GM23248 (cell line): ENCODE measurements around the gene MBOAT1. TPM values are rescaled to one million over a fixed set of nuclear protein-coding genes. Genes with fewer than 3 reads are reported as not detected.

Experiments
- DNase-seq: peaks from one replicate; pipeline ENCODE4 v3.0.0-alpha.2; 2015
- H2AFZ ChIP-seq: fragments of 200-600 bp; sonication (generic); 2 replicates; pipeline ENCODE4 v1.6.1; 2016; ENCODE audit warnings: antibody characterized with exemption
- H3F3A ChIP-seq: fragments of 200-600 bp; sonication (generic); 2 replicates; pipeline ENCODE4 v1.6.1; 2016; ENCODE audit warnings: mild to moderate bottlenecking, antibody characterized with exemption, mixed run types; ENCODE audit not compliant: insufficient read depth
- H3K27ac ChIP-seq: fragments of 200-600 bp; sonication (generic); 2 replicates; pipeline ENCODE4 v1.5.1; 2016; ENCODE audit warnings: mild to moderate bottlenecking
- H3K27me3 ChIP-seq: fragments of 200-600 bp; sonication (generic); replicated peaks from 2 replicates; pipeline ENCODE4 v1.6.1; 2016; ENCODE audit warnings: mild to moderate bottlenecking; ENCODE audit not compliant: insufficient read depth
- H3K36me3 ChIP-seq: fragments of 200-600 bp; sonication (generic); 2 replicates; pipeline ENCODE4 v1.6.1; 2016; ENCODE audit warnings: low read depth, mild to moderate bottlenecking
- H3K4me1 ChIP-seq: fragments of 200-600 bp; sonication (generic); 2 replicates; pipeline ENCODE4 v1.6.1; 2016; ENCODE audit warnings: mild to moderate bottlenecking; ENCODE audit not compliant: insufficient read depth
- H3K4me2 ChIP-seq: fragments of 200-600 bp; sonication (generic); one replicate; pipeline ENCODE4 v1.6.1; 2016; ENCODE audit warnings: mild to moderate bottlenecking; ENCODE audit not compliant: unreplicated experiment
- H3K4me3 ChIP-seq: fragments of 200-600 bp; sonication (generic); 2 replicates; pipeline ENCODE4 v1.5.1; 2016; ENCODE audit warnings: mild to moderate bottlenecking
- H3K79me2 ChIP-seq: fragments of 200-600 bp; sonication (generic); 2 replicates; pipeline ENCODE4 v1.6.1; 2016; ENCODE audit warnings: mild to moderate bottlenecking; ENCODE audit not compliant: insufficient read depth
- H3K9ac ChIP-seq: fragments of 200-600 bp; sonication (generic); 2 replicates; pipeline ENCODE4 v1.6.1; 2016; ENCODE audit warnings: mild to moderate bottlenecking
- H3K9me2 ChIP-seq: fragments of 200-600 bp; sonication (generic); 2 replicates; pipeline ENCODE4 v1.6.1; 2016; ENCODE audit warnings: mixed run types, mild to moderate bottlenecking, moderate library complexity; ENCODE audit not compliant: insufficient read depth
- H3K9me3 ChIP-seq: fragments of 200-600 bp; sonication (generic); one replicate; pipeline ENCODE4 v1.6.1; 2017; ENCODE audit warnings: low read depth
- H4K20me1 ChIP-seq: fragments of 200-600 bp; sonication (generic); 2 replicates; pipeline ENCODE4 v1.6.0; 2016; ENCODE audit not compliant: insufficient read depth
- EZH2 ChIP-seq: fragments of 200-600 bp; sonication (generic); IDR thresholded peaks from 2 replicates; pipeline ENCODE4 v1.6.1; 2018; ENCODE audit warnings: antibody characterized with exemption, mild to moderate bottlenecking; ENCODE audit not compliant: insufficient read depth, poor library complexity, severe bottlenecking
- EZH2phosphoT487 ChIP-seq: fragments of 200-600 bp; sonication (generic); IDR thresholded peaks from 2 replicates; pipeline ENCODE4 v1.6.1; 2018; ENCODE audit warnings: antibody characterized with exemption, moderate library complexity, mild to moderate bottlenecking, low read depth; ENCODE audit not compliant: insufficient read depth
- WGBS, 2 experiments: methylation state at CpG; one replicate each; pipeline ENCODE4 v1.1.6; 2015 to 2017; ENCODE audit warnings: low lambda C conversion rate in 2 of 2, low coverage in 1 of 2; ENCODE audit errors: missing lambda C conversion rate in 2 of 2; 5-methylcytosine and 5-hydroxymethylcytosine counted together
- in situ Hi-C: fragments of 300-500 bp; cut with MboI; formaldehyde crosslinking; loops from 2 replicates; pipeline ENCODE4 v1.15.0; 2020
- polyA plus RNA-seq: library from polyadenylated mRNA; unstranded; fragments of >200 nt; fragmentation: Nextera tagmentation; extraction: Ambion mirVana; gene quantifications from 2 replicates; pipeline ENCODE4 v1.2.1, GENCODE V29; 2016
- total RNA-seq: library from RNA; depleted of rRNA; stranded (reverse); fragments of >200 nt; shearing (Covaris generic); gene quantifications from 2 replicates; pipeline ENCODE4 v1.2.3, GENCODE V29; 2014

MBOAT1 gene
- total and polyA plus RNA-seq, 2 experiments from 2014 or later = 1.8 to 4.0 TPM

DNA sequence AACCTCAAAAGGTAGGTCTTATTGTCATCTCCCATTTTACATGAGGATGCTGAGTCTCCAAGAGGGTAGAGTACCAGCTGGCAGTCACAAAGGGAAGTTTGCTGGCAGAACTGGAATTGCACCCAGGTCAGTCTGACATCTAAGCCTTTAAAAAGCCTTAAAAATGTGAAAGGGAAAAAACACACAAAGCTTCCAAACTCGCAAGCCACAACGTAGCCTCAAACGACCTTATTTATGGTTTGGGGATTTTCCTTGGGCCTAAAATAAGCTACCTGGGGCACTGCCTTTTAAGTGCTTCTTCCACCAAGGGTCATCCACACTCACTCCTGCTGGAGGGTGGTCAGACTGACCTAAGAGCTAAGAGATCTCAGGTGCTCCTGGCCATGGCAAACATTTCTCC is 2.1 kb downstream of the MBOAT1 start:
- TF ChIP-seq EZH2 (no peak), EZH2phosphoT487 (no peak)
- in situ Hi-C loops = no loop called here
- Histone ChIP-seq H3K4me1 (peaks cover 5% of the 10 kb centered on the region; the same call in 1 of the 2 replicates), H3K27ac (no peak overlapping the region), H4K20me1 (no peaks in the 10 kb centered on the region), H3K79me2 (0 out of 2 replicates have a peak, but pooled peaks cover 3% of the 10 kb centered on the region), H3K4me2 (no peak overlapping the region), H3K36me3 (no peaks in the 10 kb centered on the region), H3K27me3 (no peaks in the 10 kb centered on the region), H3K9me2 (no peaks in the 10 kb centered on the region), H3F3A (peaks cover 9% of the 10 kb centered on the region), H3K9me3 (no peaks in the 10 kb centered on the region), H3K4me3 (no peak overlapping the region), H2AFZ (no peak overlapping the region), H3K9ac (no peak overlapping the region)
- WGBS, 2 experiments = 57 to 73% methylated on average over 3 of the region's 3 CpGs
- DNase-seq = no peak

DNA sequence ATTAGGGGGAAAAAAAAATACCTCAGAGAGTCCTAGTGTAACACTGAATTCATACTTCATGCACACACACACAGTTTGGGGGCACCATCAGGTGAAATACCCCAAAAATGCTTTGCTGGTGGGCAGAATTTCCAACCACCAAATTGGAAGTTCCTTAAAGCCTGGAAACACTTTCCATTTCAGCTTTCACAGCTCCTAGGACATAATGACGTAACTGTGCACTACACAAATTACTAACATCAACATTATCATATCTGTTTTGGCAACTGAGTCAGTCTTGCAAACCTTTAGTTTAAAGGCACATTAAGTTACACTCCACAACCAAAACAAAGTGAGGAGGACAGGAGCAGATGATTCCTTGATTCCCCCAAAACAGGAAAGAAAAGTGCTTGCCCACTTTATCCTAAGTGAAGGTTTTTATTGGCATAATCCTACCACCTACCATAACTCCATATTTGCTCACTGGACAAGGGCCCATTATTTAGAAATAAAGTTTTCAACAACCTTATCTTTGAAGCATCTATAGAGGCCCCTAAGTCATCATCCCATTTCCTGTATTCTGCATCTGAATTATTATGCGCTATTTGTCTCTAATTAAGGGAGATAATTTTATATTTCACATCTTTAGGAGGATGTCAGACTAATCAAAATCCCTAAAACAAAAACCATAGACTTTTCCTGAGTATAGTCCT is 3.4 kb downstream of the MBOAT1 start:
- DNase-seq = no peak
- no peak overlapping the region for H2AFZ ChIP-seq
- no peak overlapping the region for H3K4me3 ChIP-seq
- H3K9ac ChIP-seq = no peak overlapping the region
- 0 out of 2 replicates have a peak, but pooled peaks cover 3% of the 10 kb centered on the region for H3K79me2 ChIP-seq
- H4K20me1 ChIP-seq = no peaks in the 10 kb centered on the region
- no peaks in the 10 kb centered on the region for H3K9me3 ChIP-seq
- in situ Hi-C loops = no loop called here
- H3K4me1 ChIP-seq = peaks cover 5% of the 10 kb centered on the region; the same call in 1 of the 2 replicates
- H3K27ac ChIP-seq = no peak overlapping the region
- H3K27me3 ChIP-seq = no peaks in the 10 kb centered on the region
- H3K9me2 ChIP-seq = no peaks in the 10 kb centered on the region
- peaks cover 9% of the 10 kb centered on the region for H3F3A ChIP-seq
- H3K4me2 ChIP-seq = no peak overlapping the region
- H3K36me3 ChIP-seq = no peaks in the 10 kb centered on the region
- 75 to 89% methylated on average over 2 of the region's 2 CpGs for WGBS, 2 experiments
- no peak for TF ChIP-seq EZH2phosphoT487
- TF ChIP-seq EZH2 = no peak

DNA sequence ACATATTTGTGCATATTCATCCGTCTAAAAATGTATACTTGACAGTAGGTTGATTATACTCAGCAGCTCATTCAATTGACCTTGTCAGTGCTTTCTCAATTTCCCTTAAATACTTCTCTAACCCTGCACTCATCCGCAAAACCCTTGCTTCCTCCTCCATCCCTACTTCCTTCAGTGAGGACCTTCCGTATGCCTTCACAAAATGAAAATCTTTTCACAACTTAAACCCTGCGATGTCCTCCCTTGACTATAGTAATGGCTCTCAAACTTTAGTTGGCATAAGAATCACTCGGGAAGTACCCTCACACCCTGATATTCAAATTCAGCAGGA is 5.2 kb downstream of the MBOAT1 start:
- H3K4me1 ChIP-seq = peaks cover 6% of the 10 kb centered on the region; the same call in 1 of the 2 replicates
- no peak overlapping the region for H2AFZ ChIP-seq
- H3F3A ChIP-seq = no peaks in the 10 kb centered on the region; the same call in 1 of the 2 replicates
- no peaks in the 10 kb centered on the region for H3K36me3 ChIP-seq
- H3K9ac ChIP-seq = no peak overlapping the region
- no peaks in the 10 kb centered on the region for H4K20me1 ChIP-seq
- TF ChIP-seq EZH2phosphoT487 (no peak), EZH2 (no peak)
- 91 to 92% methylated on average over 5 of the region's 5 CpGs for WGBS, 2 experiments
- no peaks in the 10 kb centered on the region for H3K9me2 ChIP-seq
- H3K27me3 ChIP-seq = no peaks in the 10 kb centered on the region
- no peaks in the 10 kb centered on the region for H3K9me3 ChIP-seq
- DNase-seq = no peak
- H3K79me2 ChIP-seq = 0 out of 2 replicates have a peak, but pooled peaks cover 3% of the 10 kb centered on the region
- no peak overlapping the region for H3K4me3 ChIP-seq
- in situ Hi-C loops = no loop called here
- H3K27ac ChIP-seq = no peak overlapping the region
- no peak overlapping the region for H3K4me2 ChIP-seq

DNA sequence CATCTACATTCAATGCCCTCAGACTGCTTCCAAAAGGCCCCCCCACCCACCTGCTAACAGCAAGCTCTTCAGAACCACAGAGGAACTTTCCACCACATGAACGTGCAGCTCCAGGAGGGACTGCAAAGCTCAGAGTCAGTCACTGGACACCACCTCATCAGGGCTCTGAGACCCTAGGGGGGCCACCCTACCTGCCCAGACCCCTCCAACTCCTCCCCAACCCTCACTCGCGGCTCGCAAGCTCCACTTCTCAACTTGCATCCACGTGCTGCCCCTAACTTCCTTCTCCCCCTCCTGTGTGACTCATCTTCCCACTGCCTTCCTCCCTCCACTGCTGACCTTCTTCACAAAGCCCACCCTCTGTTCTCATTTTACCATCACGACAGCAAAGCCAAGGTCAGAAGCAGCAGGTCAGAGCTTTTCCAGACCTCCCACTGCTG is 6.5 kb downstream of the MBOAT1 start:
- DNase-seq = no peak
- H3F3A ChIP-seq = no peaks in the 10 kb centered on the region; the same call in 1 of the 2 replicates
- no peaks in the 10 kb centered on the region for H3K9me3 ChIP-seq
- TF ChIP-seq EZH2 = no peak
- no peak for TF ChIP-seq EZH2phosphoT487
- H3K4me2 ChIP-seq = no peak overlapping the region
- H3K9ac ChIP-seq = no peak overlapping the region
- H2AFZ ChIP-seq = no peak overlapping the region
- peaks cover 14% of the 10 kb centered on the region; the same call in 1 of the 2 replicates for H3K4me1 ChIP-seq
- no peaks in the 10 kb centered on the region for H3K9me2 ChIP-seq
- no peak overlapping the region for H3K27ac ChIP-seq
- H3K36me3 ChIP-seq = no peaks in the 10 kb centered on the region
- in situ Hi-C loops = no loop called here
- H3K4me3 ChIP-seq = no peak overlapping the region
- WGBS, 2 experiments = 77% methylated on average over 4 to 6 of the region's 6 CpGs
- no peaks in the 10 kb centered on the region for H4K20me1 ChIP-seq
- H3K27me3 ChIP-seq = no peaks in the 10 kb centered on the region
- 0 out of 2 replicates have a peak, but pooled peaks cover 3% of the 10 kb centered on the region for H3K79me2 ChIP-seq
